GM12892 (cell line): ENCODE data around the gene EPN3.

Experiments used
- POLR2A ChIP-seq: IDR thresholded peaks from 2 replicates; pipeline ENCODE4 v1.6.1; 2011; ENCODE audit warnings: low read depth, low read length, control low read depth
- POLR2AphosphoS5 ChIP-seq: IDR thresholded peaks from 2 replicates; pipeline ENCODE4 v1.6.1; 2011; ENCODE audit warnings: low read depth, low read length, control low read depth

GRCh38 chr17:50571681-50572080 is 39.1 kb downstream of the EPN3 start:
- TF ChIP-seq POLR2A, result no peak
- TF ChIP-seq POLR2AphosphoS5, result no peak
